HFFc6 (cell line): ENCODE results near the gene PML. TPM values are rescaled to one million over a fixed set of nuclear protein-coding genes. Genes with fewer than 3 reads are reported as not detected.

Experiments used
- DNase-seq: peaks from one replicate; pipeline ENCODE4 v3.0.0-alpha.2; 2018
- H3K27ac Mint-ChIP-seq: 2 replicates; pipeline ENCODE4 v1.8.0; 2020; ENCODE audit warnings: mild to moderate bottlenecking, mixed read lengths
- H3K27me3 Mint-ChIP-seq: 2 replicates; pipeline ENCODE4 v1.8.0; 2021; ENCODE audit warnings: mild to moderate bottlenecking, moderate library complexity, mixed read lengths; ENCODE audit not compliant: insufficient read depth
- H3K36me3 Mint-ChIP-seq: 2 replicates; pipeline ENCODE4 v1.8.0; 2021; ENCODE audit warnings: low read depth, mixed read lengths
- H3K4me1 Mint-ChIP-seq: 2 replicates; pipeline ENCODE4 v1.8.0; 2020; ENCODE audit warnings: low read depth, mixed read lengths
- H3K4me3 Mint-ChIP-seq: 2 replicates; pipeline ENCODE4 v1.8.0; 2020; ENCODE audit warnings: mild to moderate bottlenecking, moderate library complexity, mixed read lengths
- H3K9me3 Mint-ChIP-seq: 2 replicates; pipeline ENCODE4 v1.8.0; 2020; ENCODE audit warnings: mild to moderate bottlenecking, mixed read lengths
- total RNA-seq, 6 experiments: library from RNA; stranded (reverse); fragmentation: NEBNext Ultra II Directional; extraction: Animal tissue kit (Norgen Biotek cat#: 25700); gene quantifications; 2 replicates in 1 of 6; 3 replicates in 5 of 6; pipeline ENCODE4 v1.2.3, GENCODE V29; 2021
- TF ChIP-seq, protein P1 (sequence below): fragments of 200-600 bp; sonication (generic); IDR thresholded peaks from 2 replicates; pipeline ENCODE4 v1.5.0; 2021; ENCODE audit warnings: antibody characterized with exemption, mild to moderate bottlenecking

Gene PML
- total RNA-seq, 6 experiments from 2014 or later = 45.2 to 51.8 (median 47.5) TPM

DNA sequence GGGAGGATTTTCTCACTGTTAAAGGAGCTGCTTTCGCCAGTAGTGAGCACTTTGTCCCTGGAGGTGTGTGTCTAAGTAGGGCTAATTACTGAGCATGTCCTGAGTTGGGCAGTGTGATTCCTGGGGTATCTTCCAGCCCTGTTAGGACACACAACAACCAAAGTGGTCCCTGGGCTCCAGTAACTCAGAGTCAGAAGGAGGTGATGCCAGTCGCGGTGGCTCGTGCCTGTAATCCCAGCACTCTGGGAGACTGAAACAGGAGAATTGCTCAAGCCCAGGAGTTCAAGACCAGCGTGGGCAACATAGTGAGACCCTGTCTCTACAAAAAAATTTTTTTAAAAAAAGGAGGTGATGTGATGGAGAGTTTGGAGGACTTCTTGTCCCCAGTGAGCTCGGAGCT lies 37.5 kb downstream of the PML start:
- H3K27ac Mint-ChIP-seq = no peak overlapping the region
- H3K27me3 Mint-ChIP-seq = no peaks in the 10 kb centered on the region; the same call in 1 of the 2 replicates
- no peaks in the 10 kb centered on the region for H3K9me3 Mint-ChIP-seq
- peaks cover 16% of the 10 kb centered on the region for H3K36me3 Mint-ChIP-seq
- H3K4me3 Mint-ChIP-seq = no peak overlapping the region
- peaks cover 6% of the 10 kb centered on the region for H3K4me1 Mint-ChIP-seq
- TF ChIP-seq, protein P1, sequence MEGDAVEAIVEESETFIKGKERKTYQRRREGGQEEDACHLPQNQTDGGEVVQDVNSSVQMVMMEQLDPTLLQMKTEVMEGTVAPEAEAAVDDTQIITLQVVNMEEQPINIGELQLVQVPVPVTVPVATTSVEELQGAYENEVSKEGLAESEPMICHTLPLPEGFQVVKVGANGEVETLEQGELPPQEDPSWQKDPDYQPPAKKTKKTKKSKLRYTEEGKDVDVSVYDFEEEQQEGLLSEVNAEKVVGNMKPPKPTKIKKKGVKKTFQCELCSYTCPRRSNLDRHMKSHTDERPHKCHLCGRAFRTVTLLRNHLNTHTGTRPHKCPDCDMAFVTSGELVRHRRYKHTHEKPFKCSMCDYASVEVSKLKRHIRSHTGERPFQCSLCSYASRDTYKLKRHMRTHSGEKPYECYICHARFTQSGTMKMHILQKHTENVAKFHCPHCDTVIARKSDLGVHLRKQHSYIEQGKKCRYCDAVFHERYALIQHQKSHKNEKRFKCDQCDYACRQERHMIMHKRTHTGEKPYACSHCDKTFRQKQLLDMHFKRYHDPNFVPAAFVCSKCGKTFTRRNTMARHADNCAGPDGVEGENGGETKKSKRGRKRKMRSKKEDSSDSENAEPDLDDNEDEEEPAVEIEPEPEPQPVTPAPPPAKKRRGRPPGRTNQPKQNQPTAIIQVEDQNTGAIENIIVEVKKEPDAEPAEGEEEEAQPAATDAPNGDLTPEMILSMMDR = no peak
- DNase-seq = no peak

- no peak overlapping the region for H3K4me3 Mint-ChIP-seq
- no peak for DNase-seq
- H3K36me3 Mint-ChIP-seq = peaks cover 16% of the 10 kb centered on the region
- TF ChIP-seq, protein P1 = no peak
- H3K4me1 Mint-ChIP-seq = peaks cover 15% of the 10 kb centered on the region
- no peak overlapping the region for H3K27ac Mint-ChIP-seq
- no peaks in the 10 kb centered on the region for H3K9me3 Mint-ChIP-seq
- H3K27me3 Mint-ChIP-seq = no peaks in the 10 kb centered on the region; the same call in 1 of the 2 replicates
These were observed 38.4 kb downstream of the PML start for GRCh38 chr15:74032606-74033561.

- H3K9me3 Mint-ChIP-seq = no peaks in the 10 kb centered on the region
- H3K27ac Mint-ChIP-seq = no peak overlapping the region
- H3K36me3 Mint-ChIP-seq = peaks cover 12% of the 10 kb centered on the region
- no peak overlapping the region for H3K4me3 Mint-ChIP-seq
- H3K4me1 Mint-ChIP-seq = peaks cover 29% of the 10 kb centered on the region
- H3K27me3 Mint-ChIP-seq = no peaks in the 10 kb centered on the region; the same call in 1 of the 2 replicates
- DNase-seq = no peak
- TF ChIP-seq, protein P1 = no peak
These were observed 39.8 kb downstream of the PML start for GRCh38 chr15:74034206-74034755.

DNA sequence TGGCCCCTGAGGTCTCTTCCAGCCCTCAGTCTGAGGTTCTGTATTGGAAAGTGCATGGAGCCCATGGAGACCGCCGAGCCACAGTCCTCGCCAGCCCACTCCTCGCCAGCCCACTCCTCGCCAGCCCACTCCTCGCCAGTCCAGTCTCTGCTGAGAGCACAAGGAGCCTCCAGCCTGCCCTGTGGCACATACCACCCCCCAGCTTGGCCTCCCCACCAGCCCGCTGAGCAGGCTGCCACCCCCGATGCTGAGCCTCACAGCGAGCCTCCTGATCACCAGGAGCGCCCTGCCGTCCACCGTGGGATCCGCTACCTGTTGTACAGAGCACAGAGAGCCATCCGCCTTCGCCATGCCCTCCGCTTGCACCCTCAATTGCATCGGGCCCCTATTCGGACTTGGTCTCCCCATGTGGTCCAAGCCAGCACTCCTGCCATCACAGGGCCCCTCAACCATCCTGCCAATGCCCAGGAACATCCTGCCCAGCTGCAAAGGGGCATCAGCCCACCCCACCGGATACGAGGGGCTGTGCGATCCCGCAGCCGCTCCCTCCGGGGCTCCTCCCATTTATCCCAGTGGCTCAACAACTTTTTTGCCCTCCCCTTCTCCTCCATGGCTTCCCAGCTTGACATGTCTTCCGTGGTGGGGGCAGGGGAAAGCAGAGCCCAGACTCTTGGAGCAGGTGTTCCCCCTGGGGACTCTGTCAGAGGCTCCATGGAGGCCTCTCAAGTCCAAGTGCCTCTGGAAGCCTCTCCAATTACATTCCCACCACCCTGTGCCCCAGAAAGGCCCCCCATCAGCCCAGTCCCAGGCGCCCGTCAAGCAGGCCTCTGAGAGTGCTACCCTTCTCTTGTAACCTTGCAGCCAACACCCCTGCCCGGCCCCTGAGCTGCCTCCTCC lies 40.9 kb downstream of the PML start:
- peaks cover 3% of the 10 kb centered on the region for H3K27me3 Mint-ChIP-seq
- no peaks in the 10 kb centered on the region for H3K9me3 Mint-ChIP-seq
- DNase-seq = no peak
- TF ChIP-seq, protein P1 = no peak
- peaks cover 39% of the 10 kb centered on the region for H3K4me1 Mint-ChIP-seq
- peaks cover 12% of the 10 kb centered on the region for H3K36me3 Mint-ChIP-seq
- no peak overlapping the region for H3K4me3 Mint-ChIP-seq
- H3K27ac Mint-ChIP-seq = no peak overlapping the region
